ENCODE results near the gene BARHL1.

GRCh38 chr9:132616725-132617124 lies 34.3 kb downstream of the BARHL1 start:
- TF ChIP-seq CTCF (IDR thresholded peaks at IDR 0.05 in 2 of 3, conservative IDR thresholded peaks at IDR 0.05 in 1 of 3; ENCODE audit: borderline replicate concordance in 1 of 3, insufficient read depth in 1 of 3, low read depth in 2 of 3, low read length in 2 of 3) (no peak), ZNF274 (IDR thresholded peaks at IDR 0.05; ENCODE audit: low read depth, low read length) (no peak), JUND (IDR thresholded peaks at IDR 0.05) (no peak), SRF (IDR thresholded peaks at IDR 0.05; ENCODE audit: low read depth) (no peak), EZH2phosphoT487 (IDR thresholded peaks at IDR 0.05; ENCODE audit: borderline replicate concordance) (no peak), POLR2A (IDR thresholded peaks at IDR 0.05; ENCODE audit: borderline replicate concordance, extremely low read depth, insufficient read depth, insufficient read length) (no peak)

Data from HCT116 (cell line).